Fibroblast of the aortic adventitia (primary cell): ENCODE measurements around the gene NDUFAF5. TPM values are rescaled to one million over a fixed set of nuclear protein-coding genes. Genes with fewer than 3 reads are reported as not detected.

ENCODE experiments used
- DNase-seq: peaks from one replicate; pipeline ENCODE4 v3.0.0-alpha.2; 2010; ENCODE audit warnings: low read depth
- H3K4me3 ChIP-seq: 2 replicates; pipeline ENCODE4 v1.5.1; 2011; ENCODE audit warnings: low read depth, mild to moderate bottlenecking, control low read depth, low read length, moderate library complexity
- CTCF ChIP-seq: IDR thresholded peaks from 2 replicates; pipeline ENCODE4 v1.5.1; 2011; ENCODE audit warnings: mild to moderate bottlenecking, low read length, control low read depth, inconsistent platforms; ENCODE audit not compliant: insufficient read depth
- total RNA-seq: library from RNA; depleted of rRNA; stranded (reverse); fragments of >200 nt; gene quantifications from 2 replicates; pipeline ENCODE4 v1.2.3, GENCODE V29; 2012; ENCODE audit warnings: low replicate concordance

Gene NDUFAF5
- total RNA-seq, 1 donor = 13.9 TPM

GRCh38 chr20:13865156-13865555 is 80.3 kb downstream of the NDUFAF5 start:
- DNase-seq = no peak
- no peak for TF ChIP-seq CTCF
- no peak overlapping the region for H3K4me3 ChIP-seq

GRCh38 chr20:13865791-13866351 is 81.0 kb downstream of the NDUFAF5 start:
- H3K4me3 ChIP-seq = no peak overlapping the region
- no peak for TF ChIP-seq CTCF
- DNase-seq = peak; percentile 21

- no peak overlapping the region for H3K4me3 ChIP-seq
- no peak for TF ChIP-seq CTCF
- DNase-seq = peak; percentile 19
Observed at GRCh38 chr20:13868331-13868730, 83.5 kb downstream of the NDUFAF5 start.

- H3K4me3 ChIP-seq = no peak overlapping the region
- TF ChIP-seq CTCF = no peak
- no peak for DNase-seq
Observed at GRCh38 chr20:13870170-13870748, 85.4 kb downstream of the NDUFAF5 start.

Other genes starting within 250 kb of the NDUFAF5 start
- 6.5 and 11.3 TPM in 2 replicates for gene TASP1, start 146.1 kb upstream of the NDUFAF5 start, total RNA-seq
- gene ESF1, start 109 bp upstream of the NDUFAF5 start, total RNA-seq = 15.6 and 55.8 TPM in 2 replicates
- not detected in 2 replicates for gene SEL1L2, start 205.6 kb downstream of the NDUFAF5 start, total RNA-seq
- gene MACROD2, start 210.5 kb downstream of the NDUFAF5 start, total RNA-seq = 1.3 and 16.4 TPM in 2 replicates